Lower leg skin (tissue), 3 donors: Measurements from ENCODE around the gene TPSD1.

Experiments
- CTCF ChIP-seq, 3 donors: fragments of 450-650 bp; IDR thresholded peaks; one replicate each; pipeline ENCODE4 v1.5.1; 2016; ENCODE audit warnings: antibody characterized with exemption in 3 of 3, mild to moderate bottlenecking in 3 of 3, moderate library complexity in 2 of 3
- POLR2A ChIP-seq, 2 donors: fragments of 450-650 bp; IDR thresholded peaks; one replicate each; pipeline ENCODE4 v1.6.1; 2016 to 2017; ENCODE audit warnings: antibody characterized with exemption in 2 of 2, mild to moderate bottlenecking in 1 of 2, moderate library complexity in 1 of 2

GRCh38 chr16:1208239-1208830 lies 47.5 kb upstream of the TPSD1 start:
- TF ChIP-seq CTCF (IDR thresholded peaks at IDR 0.05): no peak
- TF ChIP-seq POLR2A (IDR thresholded peaks at IDR 0.05): no peak
